RWPE2 (cell line): ENCODE results near the gene TMEM107.

Source experiments
- ATAC-seq: fragments of 200-7000 bp; cut with Tn5 transposase; 3 replicates; pipeline ENCODE4 v1.9.1; 2021; ENCODE audit warnings: low read depth
- DNase-seq: peaks from one replicate; pipeline ENCODE4 v3.0.0-alpha.2; 2020; ENCODE audit warnings: low spot score
- H3K27ac ChIP-seq: fragments of 450-650 bp; 2 replicates; pipeline ENCODE4 v1.5.1; 2017; ENCODE audit warnings: mild to moderate bottlenecking; ENCODE audit not compliant: poor library complexity, severe bottlenecking
- H3K27me3 ChIP-seq: fragments of 250-450 bp; sonication (Bioruptor Pico); 2 replicates; pipeline ENCODE4 v1.5.1; 2021; ENCODE audit warnings: mild to moderate bottlenecking, moderate library complexity; ENCODE audit not compliant: insufficient read depth, poor library complexity, severe bottlenecking
- H3K36me3 ChIP-seq: fragments of 250-450 bp; sonication (Bioruptor Pico); 2 replicates; pipeline ENCODE4 v1.5.1; 2020; ENCODE audit warnings: low read depth, mild to moderate bottlenecking, moderate library complexity
- H3K4me1 ChIP-seq: fragments of 250-450 bp; sonication (Bioruptor Pico); 2 replicates; pipeline ENCODE4 v1.5.1; 2021; ENCODE audit warnings: mild to moderate bottlenecking, moderate library complexity; ENCODE audit not compliant: insufficient read depth, poor library complexity, severe bottlenecking
- H3K4me3 ChIP-seq: fragments of 250-450 bp; sonication (Bioruptor Pico); 2 replicates; pipeline ENCODE4 v1.5.1; 2021; ENCODE audit warnings: mild to moderate bottlenecking, moderate library complexity; ENCODE audit not compliant: severe bottlenecking
- H3K9me3 ChIP-seq: fragments of 250-450 bp; sonication (Bioruptor Pico); 2 replicates; pipeline ENCODE4 v1.5.1; 2021; ENCODE audit warnings: mild to moderate bottlenecking, moderate library complexity; ENCODE audit not compliant: severe bottlenecking
- CTCF ChIP-seq: fragments of 450-650 bp; IDR thresholded peaks from one replicate; pipeline ENCODE4 v1.5.1; 2017; ENCODE audit warnings: mild to moderate bottlenecking, moderate library complexity; ENCODE audit not compliant: poor library complexity, severe bottlenecking

TMEM107 gene

DNA sequence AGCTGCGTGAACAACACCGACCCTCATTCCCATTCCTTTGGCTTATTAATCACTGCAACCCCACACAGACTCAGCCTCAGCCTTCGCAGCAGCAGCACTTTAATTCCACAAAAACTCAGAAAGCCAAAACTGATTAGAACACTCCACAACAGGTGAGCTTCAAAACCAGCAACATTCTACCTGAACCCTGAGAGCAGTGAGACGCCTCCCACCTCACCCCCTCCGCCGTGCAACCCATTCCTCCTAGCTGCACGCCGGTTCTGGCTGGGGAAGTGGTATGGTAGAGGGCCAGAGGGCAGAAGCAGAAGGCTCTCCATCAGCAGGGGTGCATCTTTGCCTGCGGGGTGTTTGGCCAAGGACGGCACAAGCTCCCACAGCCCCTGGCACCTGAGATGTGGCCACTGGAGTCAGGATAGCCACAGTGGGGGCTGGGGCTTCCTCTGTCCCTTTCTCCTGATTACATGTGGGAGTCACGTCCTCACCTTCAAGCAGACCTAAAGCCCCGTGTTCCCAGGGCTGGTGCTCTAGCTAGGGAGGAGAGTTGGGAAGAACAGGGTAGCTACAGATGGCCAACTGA is 12.2 kb upstream of the TMEM107 start:
- Histone ChIP-seq H3K27me3 (no peaks in the 10 kb centered on the region), H3K4me3 (peak overlapping the region; percentile 92), H3K9me3 (no peaks in the 10 kb centered on the region), H3K27ac (peak overlapping the region; percentile 69), H3K36me3 (no peaks in the 10 kb centered on the region), H3K4me1 (peaks cover 9% of the 10 kb centered on the region)
- TF ChIP-seq CTCF, result no peak
- ATAC-seq, result no peak
- DNase-seq, result no peak

DNA sequence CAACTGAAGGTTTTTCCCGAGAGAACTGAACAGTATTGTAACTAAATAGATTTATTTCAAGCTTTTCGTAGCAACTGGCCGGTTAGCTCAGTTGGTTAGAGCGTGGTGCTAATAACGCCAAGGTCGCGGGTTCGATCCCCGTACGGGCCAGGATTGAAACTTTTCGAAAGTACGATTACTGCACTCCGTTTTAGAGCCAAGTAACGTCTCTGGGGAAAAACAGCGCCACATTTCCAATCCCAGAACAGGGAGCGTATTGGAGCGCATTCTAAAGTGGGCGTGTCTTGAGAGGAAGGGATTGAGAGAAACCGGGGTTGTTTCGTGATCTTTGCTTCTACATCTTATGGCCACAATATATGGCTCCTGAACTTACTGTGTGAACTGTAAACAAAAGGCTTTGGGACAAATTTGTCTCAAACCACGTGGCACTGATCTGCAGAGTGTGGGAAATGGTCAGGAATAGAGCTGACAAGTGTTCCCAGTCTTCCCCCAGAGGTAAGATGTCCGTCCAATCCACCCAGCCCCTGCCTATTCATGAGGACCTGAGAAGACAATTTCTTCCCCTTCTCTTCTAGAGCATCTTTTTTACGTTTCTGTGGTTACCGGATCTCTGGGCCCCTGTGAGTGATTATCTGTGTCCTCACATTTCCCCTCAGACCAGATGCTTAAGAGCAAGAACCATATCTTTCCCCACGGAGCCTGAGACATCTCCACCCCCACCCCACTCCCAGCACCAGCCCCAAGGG is 11.5 kb upstream of the TMEM107 start:
- Histone ChIP-seq H3K36me3 (no peaks in the 10 kb centered on the region), H3K4me1 (peaks cover 7% of the 10 kb centered on the region), H3K4me3 (peak overlapping the region; percentile 92), H3K9me3 (no peaks in the 10 kb centered on the region), H3K27me3 (no peaks in the 10 kb centered on the region), H3K27ac (peak overlapping the region; percentile 69)
- no peak for TF ChIP-seq CTCF
- ATAC-seq (peak; percentile 47), DNase-seq (peak; percentile 84)

- DNase-seq (peak; percentile 90), ATAC-seq (peak; percentile 26)
- peak; percentile 19 for TF ChIP-seq CTCF
- H3K27me3 ChIP-seq, result no peaks in the 10 kb centered on the region
- peak overlapping the region; percentile 69 for H3K27ac ChIP-seq
- H3K4me3 ChIP-seq, result peak overlapping the region; percentile 92
- H3K9me3 ChIP-seq, result no peaks in the 10 kb centered on the region
- H3K4me1 ChIP-seq, result peaks cover 5% of the 10 kb centered on the region
- H3K36me3 ChIP-seq, result no peaks in the 10 kb centered on the region
Measured at GRCh38 chr17:8186787-8187516, 10.8 kb upstream of the TMEM107 start.

DNA sequence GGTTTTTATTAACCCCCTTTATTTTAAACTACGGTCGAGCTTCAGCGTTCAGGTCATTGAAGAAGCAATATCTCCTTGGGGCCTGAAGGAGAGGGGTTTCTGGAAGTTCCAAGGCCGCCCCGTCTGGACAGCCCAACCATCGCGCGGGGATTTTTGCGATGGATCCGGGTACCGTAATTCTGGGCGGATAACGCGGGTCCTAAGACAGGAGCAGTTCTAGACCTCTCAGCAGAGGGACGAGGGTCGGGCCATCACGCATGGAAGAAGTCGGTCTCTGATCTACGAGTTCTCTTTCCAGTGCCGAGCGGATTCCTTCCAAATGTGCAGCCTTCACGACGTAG is 10.2 kb upstream of the TMEM107 start:
- H3K27me3 ChIP-seq, result no peaks in the 10 kb centered on the region
- H3K9me3 ChIP-seq, result no peaks in the 10 kb centered on the region
- peak overlapping the region; percentile 92 for H3K4me3 ChIP-seq
- H3K27ac ChIP-seq, result peak overlapping the region; percentile 69
- ATAC-seq, result no peak
- DNase-seq, result no peak
- H3K4me1 ChIP-seq, result peaks cover 3% of the 10 kb centered on the region
- no peaks in the 10 kb centered on the region for H3K36me3 ChIP-seq
- TF ChIP-seq CTCF, result no peak
